SK-N-SH (cell line): ENCODE results near the gene AFF1. TPM values are rescaled to one million over a fixed set of nuclear protein-coding genes. Genes with fewer than 3 reads are reported as not detected.

ENCODE experiments used
- CTCF ChIA-PET: fragments of 300-600, 350-600 bp; formaldehyde crosslinking; extraction: SDS; loops from one replicate; lab custom pipeline; 2021; lab: Yijun Ruan, JAX
- POLR2A ChIA-PET: fragments of 350-600 bp; sonication (Branson Sonifier 250); formaldehyde crosslinking; extraction: SDS; loops from one replicate; lab custom pipeline; 2020; ENCODE audit warnings: antibody characterized with exemption, inconsistent platforms; lab: Yijun Ruan, JAX
- DNase-seq: peaks from one replicate; pipeline ENCODE4 v3.0.0; 2012
- H2AFZ ChIP-seq: fragments of 200-600 bp; sonication (generic); 2 replicates; pipeline ENCODE4 v1.8.1; 2016; ENCODE audit warnings: antibody characterized with exemption, mild to moderate bottlenecking, low read depth
- H3F3A ChIP-seq: fragments of 200-600 bp; sonication (generic); replicated peaks from 2 replicates; pipeline ENCODE3; 2016; ENCODE audit warnings: antibody characterized with exemption, mild to moderate bottlenecking; ENCODE audit not compliant: insufficient read depth
- H3K27ac ChIP-seq, 2 experiments: fragments of 200-500 bp in 1 of 2; fragments of 200-600 bp in 1 of 2; sonication (Bioruptor generic) in 1 of 2; sonication (generic), shearing (Covaris generic) in 1 of 2; 2 replicates each; pipeline versions ENCODE4 v1.5.1 to v1.6.1; 2014 to 2016; ENCODE audit warnings: low read depth in 2 of 2, inconsistent platforms in 1 of 2, low read length in 1 of 2, mild to moderate bottlenecking in 1 of 2, mixed read lengths in 1 of 2
- H3K27me3 ChIP-seq: fragments of 200-600 bp; sonication (generic), shearing (Covaris generic); 2 replicates; pipeline ENCODE4 v1.6.1; 2016; ENCODE audit warnings: mixed run types; ENCODE audit not compliant: insufficient read depth
- H3K36me3 ChIP-seq, 2 experiments: fragments of 200-500 bp in 1 of 2; fragments of 200-600 bp in 1 of 2; sonication (Bioruptor generic) in 1 of 2; sonication (generic) in 1 of 2; replicated peaks in 1 of 2; 2 replicates each; pipeline versions ENCODE3 to v1.5.1; 2014 to 2016; ENCODE audit warnings: low read length in 1 of 2, mild to moderate bottlenecking in 1 of 2; ENCODE audit not compliant: insufficient read depth in 2 of 2, control insufficient read depth in 1 of 2
- H3K4me1 ChIP-seq, 2 experiments: fragments of 200-500 bp in 1 of 2; fragments of 200-600 bp in 1 of 2; sonication (Bioruptor generic) in 1 of 2; sonication (generic), shearing (Covaris generic) in 1 of 2; 2 replicates each; pipeline versions ENCODE4 v1.5.1 to v1.6.1; 2014 to 2016; ENCODE audit warnings: low read depth in 1 of 2, low read length in 1 of 2, mixed run types in 1 of 2; ENCODE audit not compliant: insufficient read depth in 2 of 2, control insufficient read depth in 1 of 2
- H3K4me2 ChIP-seq: fragments of 200-600 bp; sonication (generic), shearing (Covaris generic); 2 replicates; pipeline ENCODE4 v1.6.1; 2017; ENCODE audit warnings: mixed run types
- H3K4me3 ChIP-seq, 2 experiments: fragments of 200-500 bp in 1 of 2; fragments of 200-600 bp in 1 of 2; sonication (Bioruptor generic) in 1 of 2; sonication (generic), shearing (Covaris generic) in 1 of 2; 2 replicates each; pipeline versions ENCODE4 v1.5.1 to v1.8.1; 2014 to 2016; ENCODE audit warnings: low read depth in 2 of 2, inconsistent platforms in 1 of 2, low read length in 1 of 2, mild to moderate bottlenecking in 1 of 2, mixed read lengths in 1 of 2, moderate library complexity in 1 of 2
- H3K79me2 ChIP-seq: fragments of 200-600 bp; sonication (generic); 2 replicates; pipeline ENCODE4 v1.8.1; 2017; ENCODE audit warnings: mild to moderate bottlenecking; ENCODE audit not compliant: insufficient read depth
- H3K9ac ChIP-seq: fragments of 200-600 bp; sonication (generic); 2 replicates; pipeline ENCODE4 v1.6.1; 2017; ENCODE audit warnings: mixed run types
- H3K9me2 ChIP-seq: fragments of 200-600 bp; sonication (generic); 2 replicates; pipeline ENCODE4 v1.6.1; 2017; ENCODE audit warnings: mixed run types
- H3K9me3 ChIP-seq: fragments of 200-600 bp; sonication (generic); 2 replicates; pipeline ENCODE4 v1.6.1; 2017; ENCODE audit warnings: mixed run types, mild to moderate bottlenecking, moderate library complexity
- H4K20me1 ChIP-seq: fragments of 200-600 bp; sonication (generic); 2 replicates; pipeline ENCODE4 v1.6.1; 2017; ENCODE audit warnings: mild to moderate bottlenecking, mixed run types; ENCODE audit not compliant: insufficient read depth
- CTCF ChIP-seq: fragments of 200-600 bp; sonication (generic); IDR thresholded peaks from 2 replicates; pipeline ENCODE4 v1.6.1; 2017; ENCODE audit warnings: antibody characterized with exemption, mild to moderate bottlenecking, moderate library complexity
- FOSL2 ChIP-seq: IDR thresholded peaks from 2 replicates; pipeline ENCODE4 v1.4.0; 2012; ENCODE audit warnings: low read depth, mild to moderate bottlenecking, moderate library complexity, borderline replicate concordance
- FOXJ3 ChIP-seq: sonication (generic); formaldehyde crosslinking; IDR thresholded peaks from 2 replicates; pipeline ENCODE4 v1.5.1; 2020; ENCODE audit warnings: mild to moderate bottlenecking, missing genetic modification reagents
- FOXM1 ChIP-seq: IDR thresholded peaks from 2 replicates; pipeline ENCODE4 v1.4.0; 2012; ENCODE audit warnings: low read depth, mild to moderate bottlenecking
- JUND ChIP-seq: IDR thresholded peaks from 2 replicates; pipeline ENCODE4 v1.4.0; 2012
- NFIC ChIP-seq: IDR thresholded peaks from 2 replicates; pipeline ENCODE4 v1.4.0; 2012; ENCODE audit warnings: borderline replicate concordance
- PBX3 ChIP-seq: IDR thresholded peaks from 2 replicates; pipeline ENCODE4; 2012
- POLR2AphosphoS5 ChIP-seq: IDR thresholded peaks from 2 replicates; pipeline ENCODE4 v1.6.1; 2012; ENCODE audit warnings: low read depth, low read length
- TCF12 ChIP-seq: IDR thresholded peaks from 2 replicates; pipeline ENCODE4 v1.4.0; 2012
- YY1 ChIP-seq: IDR thresholded peaks from 2 replicates; pipeline ENCODE4 v1.4.0; 2012; ENCODE audit warnings: low read depth, mild to moderate bottlenecking
- WGBS: methylation state at CpG from one replicate; pipeline ENCODE4 v1.1.6; 2017; ENCODE audit warnings: low lambda C conversion rate; 5-methylcytosine and 5-hydroxymethylcytosine counted together
- polyA plus RNA-seq, 3 experiments: library from polyadenylated mRNA; depleted of rRNA; stranded (reverse); fragments of >200 nt; gene quantifications; 2 replicates each; pipeline ENCODE4 v1.2.3, GENCODE V29; 2012
- TF ChIP-seq, protein P1 (sequence below): IDR thresholded peaks from 2 replicates; pipeline ENCODE4 v1.4.0; 2012; ENCODE audit warnings: low read depth
- TF ChIP-seq, protein P2 (sequence below): IDR thresholded peaks from 2 replicates; pipeline ENCODE4 v1.6.1; 2012; ENCODE audit warnings: mild to moderate bottlenecking, low read depth, low read length, moderate library complexity
- TF ChIP-seq, protein P3 (sequence below): IDR thresholded peaks from 2 replicates; pipeline ENCODE4 v1.4.0; 2012; ENCODE audit warnings: low read depth, borderline replicate concordance
- TF ChIP-seq, protein P4 (sequence below): fragments of 150-350 bp; IDR thresholded peaks from 2 replicates; pipeline ENCODE4 v1.6.1; 2016; ENCODE audit warnings: mild to moderate bottlenecking, low read depth, low read length

AFF1 gene
- polyA plus RNA-seq, 1 of the 3 experiments (the other 2 are of a cell fraction): 2.7 TPM

DNA sequence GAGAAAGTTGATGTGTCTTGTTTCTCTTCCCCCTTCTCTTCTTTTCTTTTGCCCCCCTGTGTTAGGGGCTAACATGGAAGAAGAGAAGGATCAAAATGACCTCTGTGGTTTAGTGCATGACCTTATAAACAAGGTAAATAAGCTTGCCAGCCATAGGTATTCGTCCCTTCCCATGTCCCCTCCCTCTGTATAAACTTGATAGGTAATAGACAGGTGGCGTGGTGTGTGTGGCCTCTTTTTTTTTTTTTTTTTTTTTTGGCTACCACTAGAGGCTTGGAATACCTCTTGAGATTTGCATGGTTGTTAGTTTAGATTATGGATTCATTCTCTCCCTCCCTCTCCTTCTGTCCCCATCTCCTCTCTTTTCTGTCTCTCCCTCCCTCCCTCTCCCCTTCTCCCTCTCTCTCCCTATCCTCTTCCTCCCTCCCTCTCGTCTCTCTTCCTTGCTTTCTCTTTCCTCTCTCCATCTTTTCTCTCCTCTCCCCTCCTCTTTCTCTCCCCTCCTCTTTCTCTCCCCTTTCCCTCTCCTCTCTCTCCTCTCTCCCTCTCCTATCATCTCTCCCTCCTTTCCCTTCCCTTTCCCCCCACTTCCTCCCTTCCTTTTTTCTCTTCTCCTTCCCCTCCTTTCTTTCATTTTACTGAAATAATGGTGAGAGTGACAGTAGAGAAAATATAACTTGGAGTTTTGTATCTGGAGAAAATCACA is 134.4 kb downstream of the AFF1 start:
- DNase-seq: no peak
- Histone ChIP-seq H3K27me3 (no peaks in the 10 kb centered on the region), H3K9ac (no peak overlapping the region), H3K79me2 (peaks cover 12% of the 10 kb centered on the region; the same call in 1 of the 2 replicates), H3K9me2 (no peaks in the 10 kb centered on the region), H3K27ac (0 out of 4 replicates have a peak overlapping the region, but pooled peaks of 1 of the 2 experiments have one; percentile 17), H3K4me2 (no peak overlapping the region), H3K36me3 (no peaks in the 10 kb centered on the region), H2AFZ (no peak overlapping the region), H3K9me3 (no peaks in the 10 kb centered on the region), H4K20me1 (peaks cover 7% of the 10 kb centered on the region), H3K4me3 (no peak overlapping the region), H3F3A (peaks cover 8% of the 10 kb centered on the region), H3K4me1 (peaks cover 0 to 23% of the 10 kb centered on the region in 2 experiments; a peak in 2 of 4 replicates)
- TF ChIP-seq JUND: no peak
- TF ChIP-seq YY1: no peak
- TF ChIP-seq, protein P1, sequence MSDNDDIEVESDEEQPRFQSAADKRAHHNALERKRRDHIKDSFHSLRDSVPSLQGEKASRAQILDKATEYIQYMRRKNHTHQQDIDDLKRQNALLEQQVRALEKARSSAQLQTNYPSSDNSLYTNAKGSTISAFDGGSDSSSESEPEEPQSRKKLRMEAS: no peak
- TF ChIP-seq NFIC: no peak
- no peak for TF ChIP-seq FOXJ3
- CTCF ChIA-PET: interaction anchor here (0.6 to 2.9 kb wide), 5 partner anchors 14 to 147 kb away, joined by 3 to 14 read pairs (median 3); no protein-coding TSS in a partner anchor
- POLR2A ChIA-PET: no interaction called here
- 87% methylated on average over 3 of the region's 3 CpGs for WGBS

GRCh38 chr4:87071401-87071800 is 136.6 kb downstream of the AFF1 start:
- ChIA-PET CTCF (interaction anchor here (0.7 to 2.0 kb wide), 2 partner anchors 22 to 149 kb away, joined by 4 to 6 read pairs; no protein-coding TSS in a partner anchor), POLR2A (no interaction called here)
- H3K79me2 ChIP-seq: peaks cover 14% of the 10 kb centered on the region; the same call in 1 of the 2 replicates
- H3K4me1 ChIP-seq: peaks cover 0 to 23% of the 10 kb centered on the region in 2 experiments; a peak in 2 of 4 replicates
- H3F3A ChIP-seq: peaks cover 8% of the 10 kb centered on the region
- no peaks in the 10 kb centered on the region for H3K9me3 ChIP-seq
- no peak for DNase-seq
- no peak overlapping the region for H3K9ac ChIP-seq
- H3K4me3 ChIP-seq: no peak overlapping the region
- TF ChIP-seq PBX3 (no peak), TCF12 (no peak), JUND (no peak), CTCF (no peak), POLR2AphosphoS5 (no peak), FOXM1 (no peak), FOSL2 (no peak)
- TF ChIP-seq, protein P2, sequence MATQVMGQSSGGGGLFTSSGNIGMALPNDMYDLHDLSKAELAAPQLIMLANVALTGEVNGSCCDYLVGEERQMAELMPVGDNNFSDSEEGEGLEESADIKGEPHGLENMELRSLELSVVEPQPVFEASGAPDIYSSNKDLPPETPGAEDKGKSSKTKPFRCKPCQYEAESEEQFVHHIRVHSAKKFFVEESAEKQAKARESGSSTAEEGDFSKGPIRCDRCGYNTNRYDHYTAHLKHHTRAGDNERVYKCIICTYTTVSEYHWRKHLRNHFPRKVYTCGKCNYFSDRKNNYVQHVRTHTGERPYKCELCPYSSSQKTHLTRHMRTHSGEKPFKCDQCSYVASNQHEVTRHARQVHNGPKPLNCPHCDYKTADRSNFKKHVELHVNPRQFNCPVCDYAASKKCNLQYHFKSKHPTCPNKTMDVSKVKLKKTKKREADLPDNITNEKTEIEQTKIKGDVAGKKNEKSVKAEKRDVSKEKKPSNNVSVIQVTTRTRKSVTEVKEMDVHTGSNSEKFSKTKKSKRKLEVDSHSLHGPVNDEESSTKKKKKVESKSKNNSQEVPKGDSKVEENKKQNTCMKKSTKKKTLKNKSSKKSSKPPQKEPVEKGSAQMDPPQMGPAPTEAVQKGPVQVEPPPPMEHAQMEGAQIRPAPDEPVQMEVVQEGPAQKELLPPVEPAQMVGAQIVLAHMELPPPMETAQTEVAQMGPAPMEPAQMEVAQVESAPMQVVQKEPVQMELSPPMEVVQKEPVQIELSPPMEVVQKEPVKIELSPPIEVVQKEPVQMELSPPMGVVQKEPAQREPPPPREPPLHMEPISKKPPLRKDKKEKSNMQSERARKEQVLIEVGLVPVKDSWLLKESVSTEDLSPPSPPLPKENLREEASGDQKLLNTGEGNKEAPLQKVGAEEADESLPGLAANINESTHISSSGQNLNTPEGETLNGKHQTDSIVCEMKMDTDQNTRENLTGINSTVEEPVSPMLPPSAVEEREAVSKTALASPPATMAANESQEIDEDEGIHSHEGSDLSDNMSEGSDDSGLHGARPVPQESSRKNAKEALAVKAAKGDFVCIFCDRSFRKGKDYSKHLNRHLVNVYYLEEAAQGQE: no peak
- TF ChIP-seq, protein P3, sequence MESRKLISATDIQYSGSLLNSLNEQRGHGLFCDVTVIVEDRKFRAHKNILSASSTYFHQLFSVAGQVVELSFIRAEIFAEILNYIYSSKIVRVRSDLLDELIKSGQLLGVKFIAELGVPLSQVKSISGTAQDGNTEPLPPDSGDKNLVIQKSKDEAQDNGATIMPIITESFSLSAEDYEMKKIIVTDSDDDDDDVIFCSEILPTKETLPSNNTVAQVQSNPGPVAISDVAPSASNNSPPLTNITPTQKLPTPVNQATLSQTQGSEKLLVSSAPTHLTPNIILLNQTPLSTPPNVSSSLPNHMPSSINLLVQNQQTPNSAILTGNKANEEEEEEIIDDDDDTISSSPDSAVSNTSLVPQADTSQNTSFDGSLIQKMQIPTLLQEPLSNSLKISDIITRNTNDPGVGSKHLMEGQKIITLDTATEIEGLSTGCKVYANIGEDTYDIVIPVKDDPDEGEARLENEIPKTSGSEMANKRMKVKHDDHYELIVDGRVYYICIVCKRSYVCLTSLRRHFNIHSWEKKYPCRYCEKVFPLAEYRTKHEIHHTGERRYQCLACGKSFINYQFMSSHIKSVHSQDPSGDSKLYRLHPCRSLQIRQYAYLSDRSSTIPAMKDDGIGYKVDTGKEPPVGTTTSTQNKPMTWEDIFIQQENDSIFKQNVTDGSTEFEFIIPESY: no peak
- TF ChIP-seq, protein P4, sequence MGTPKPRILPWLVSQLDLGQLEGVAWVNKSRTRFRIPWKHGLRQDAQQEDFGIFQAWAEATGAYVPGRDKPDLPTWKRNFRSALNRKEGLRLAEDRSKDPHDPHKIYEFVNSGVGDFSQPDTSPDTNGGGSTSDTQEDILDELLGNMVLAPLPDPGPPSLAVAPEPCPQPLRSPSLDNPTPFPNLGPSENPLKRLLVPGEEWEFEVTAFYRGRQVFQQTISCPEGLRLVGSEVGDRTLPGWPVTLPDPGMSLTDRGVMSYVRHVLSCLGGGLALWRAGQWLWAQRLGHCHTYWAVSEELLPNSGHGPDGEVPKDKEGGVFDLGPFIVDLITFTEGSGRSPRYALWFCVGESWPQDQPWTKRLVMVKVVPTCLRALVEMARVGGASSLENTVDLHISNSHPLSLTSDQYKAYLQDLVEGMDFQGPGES: no peak
- no peak overlapping the region for H3K27ac ChIP-seq
- H2AFZ ChIP-seq: no peak overlapping the region
- H4K20me1 ChIP-seq: peaks cover 2% of the 10 kb centered on the region
- H3K27me3 ChIP-seq: no peaks in the 10 kb centered on the region
- no peak overlapping the region for H3K4me2 ChIP-seq
- no peaks in the 10 kb centered on the region for H3K9me2 ChIP-seq
- no peaks in the 10 kb centered on the region for H3K36me3 ChIP-seq
- WGBS: 89% methylated on average over 3 of the region's 3 CpGs
